HepG2 (cell line): ENCODE results near the gene THRA. TPM values are rescaled to one million over a fixed set of nuclear protein-coding genes. Genes with fewer than 3 reads are reported as not detected.

ENCODE experiments used
- CAMTA2 ChIP-seq: sonication (generic); formaldehyde crosslinking; IDR thresholded peaks from 2 replicates; pipeline ENCODE4 v1.4.0; 2020; ENCODE audit warnings: mild to moderate bottlenecking, missing genetic modification reagents, borderline replicate concordance
- CCDC6 ChIP-seq: sonication (generic); formaldehyde crosslinking; IDR thresholded peaks from 2 replicates; pipeline ENCODE4 v1.8.1; 2022; ENCODE audit warnings: mild to moderate bottlenecking, missing genetic modification reagents, moderate library complexity
- DPF2 ChIP-seq: sonication (generic); formaldehyde crosslinking; IDR thresholded peaks from 2 replicates; pipeline ENCODE4 v1.4.0; 2020; ENCODE audit warnings: mild to moderate bottlenecking, low read depth, missing genetic modification reagents, borderline replicate concordance
- GABPA ChIP-seq, 2 experiments: IDR thresholded peaks; 2 replicates each; pipeline ENCODE4 v1.6.1; 2011 to 2016; ENCODE audit warnings: low read depth in 2 of 2, low read length in 1 of 2, missing biosample characterization in 1 of 2, missing genetic modification characterization in 1 of 2
- IKZF4 ChIP-seq: sonication (generic); formaldehyde crosslinking; IDR thresholded peaks from 2 replicates; pipeline ENCODE4 v1.5.1; 2020; ENCODE audit warnings: borderline replicate concordance, mild to moderate bottlenecking, low read depth, missing genetic modification reagents; ENCODE audit errors: not compliant biosample characterization
- MBNL3 ChIP-seq: fragments of 250-450 bp; sonication (Bioruptor Pico); conservative IDR thresholded peaks from 2 replicates; pipeline ENCODE4 v1.8.0; 2022; ENCODE audit warnings: mild to moderate bottlenecking, inconsistent platforms
- MED1 ChIP-seq: sonication (generic); formaldehyde crosslinking; IDR thresholded peaks from 2 replicates; pipeline ENCODE4 v1.4.0; 2020; ENCODE audit warnings: missing genetic modification reagents
- NCOA1 ChIP-seq: sonication (generic); formaldehyde crosslinking; IDR thresholded peaks from 2 replicates; pipeline ENCODE4 v1.9.0; 2021; ENCODE audit warnings: missing genetic modification reagents
- NFIC ChIP-seq: IDR thresholded peaks from 2 replicates; pipeline ENCODE4 v1.6.1; 2012; ENCODE audit warnings: mild to moderate bottlenecking, low read length, inconsistent platforms
- POGZ ChIP-seq: sonication (generic); formaldehyde crosslinking; IDR thresholded peaks from 2 replicates; pipeline ENCODE4 v1.4.0; 2020; ENCODE audit warnings: mild to moderate bottlenecking, missing genetic modification reagents
- POLR2A ChIP-seq, 2 experiments: IDR thresholded peaks; 2 replicates each; pipeline ENCODE4 v1.6.1; 2011; ENCODE audit warnings: low read depth in 2 of 2, low read length in 2 of 2, mild to moderate bottlenecking in 1 of 2, moderate library complexity in 1 of 2; ENCODE audit not compliant: insufficient read depth in 1 of 2
- RXRA ChIP-seq: sonication (generic); formaldehyde crosslinking; IDR thresholded peaks from 2 replicates; pipeline ENCODE4 v1.5.1; 2020; ENCODE audit warnings: missing genetic modification reagents
- SIN3B ChIP-seq: fragments of 150-350 bp; IDR thresholded peaks from 2 replicates; pipeline ENCODE4 v1.6.1; 2014; ENCODE audit warnings: low read length
- SIX1 ChIP-seq: sonication (generic); formaldehyde crosslinking; IDR thresholded peaks from 2 replicates; pipeline ENCODE4 v1.4.0; 2020; ENCODE audit warnings: missing genetic modification reagents, borderline replicate concordance
- SMARCC2 ChIP-seq: fragments of 450-650 bp; IDR thresholded peaks from 2 replicates; pipeline ENCODE4 v1.6.1; 2017; ENCODE audit warnings: antibody characterized with exemption, mild to moderate bottlenecking
- TEAD2 ChIP-seq: sonication (generic); formaldehyde crosslinking; IDR thresholded peaks from 2 replicates; pipeline ENCODE4 v1.9.0; 2021; ENCODE audit warnings: missing genetic modification reagents
- TSC22D2 ChIP-seq: sonication (generic); formaldehyde crosslinking; IDR thresholded peaks from 2 replicates; pipeline ENCODE4 v1.5.1; 2020; ENCODE audit warnings: missing genetic modification reagents, mild to moderate bottlenecking, borderline replicate concordance
- UBTF ChIP-seq: sonication (generic); formaldehyde crosslinking; IDR thresholded peaks from 2 replicates; pipeline ENCODE4 v1.4.0; 2020; ENCODE audit warnings: mild to moderate bottlenecking, missing genetic modification reagents
- ZMYM2 ChIP-seq: sonication (generic); formaldehyde crosslinking; IDR thresholded peaks from 2 replicates; pipeline ENCODE4 v1.8.0; 2022; ENCODE audit warnings: mild to moderate bottlenecking, missing genetic modification reagents
- ZNF550 ChIP-seq: sonication (generic); formaldehyde crosslinking; IDR thresholded peaks from 2 replicates; pipeline ENCODE4 v1.4.0; 2020; ENCODE audit warnings: mild to moderate bottlenecking, missing genetic modification reagents, borderline replicate concordance
- ZNF670 ChIP-seq: sonication (generic); formaldehyde crosslinking; IDR thresholded peaks from 2 replicates; pipeline ENCODE4 v1.8.0; 2022; ENCODE audit warnings: mild to moderate bottlenecking, missing genetic modification reagents, borderline replicate concordance
- polyA plus RNA-seq, 8 experiments: library from polyadenylated mRNA; depleted of rRNA in 3 of 8; stranded (reverse) in 7 of 8; unstranded in 1 of 8; fragments of >200 nt; fragmentation: Illumina TruSeq in 4 of 8; extraction: Trizol in 4 of 8; gene quantifications; 2 replicates each; pipeline versions ENCODE4 v1.2.1 to v1.2.3, GENCODE V29; 2011 to 2016; ENCODE audit warnings: low read depth in 4 of 8, missing spikeins in 1 of 8, mixed read lengths in 1 of 8; ENCODE audit not compliant: insufficient read depth in 1 of 8
- total RNA-seq, 5 experiments: library from RNA; depleted of rRNA; stranded (reverse); fragments of >200 nt; fragmentation: Illumina TruSeq; extraction: Trizol; gene quantifications; 2 replicates each; pipeline ENCODE4 v1.2.3, GENCODE V29; 2016; ENCODE audit warnings: low read depth in 1 of 5
- TF ChIP-seq, protein P1 (sequence below): sonication (generic); formaldehyde crosslinking; IDR thresholded peaks from 2 replicates; pipeline ENCODE4 v1.5.0; 2020; ENCODE audit warnings: mild to moderate bottlenecking, missing genetic modification reagents
- TF ChIP-seq, protein P2 (sequence below): sonication (generic); formaldehyde crosslinking; IDR thresholded peaks from 2 replicates; pipeline ENCODE4 v1.4.0; 2020; ENCODE audit warnings: missing genetic modification reagents, borderline replicate concordance

THRA gene
- total and polyA plus RNA-seq, 2 of the 13 experiments (the other 11 are each of a cell fraction or from before 2014, with no cell fraction given), result 8.0 to 9.9 TPM

- TF ChIP-seq CCDC6 (CRISPR knock-in tag) (no peak), RXRA (CRISPR knock-in tag) (peak; percentile 89), ZNF550 (no peak), NCOA1 (no peak), SMARCC2 (no peak), CAMTA2 (CRISPR knock-in tag) (no peak), GABPA (IDR thresholded peaks at IDR 0.05; ENCODE audit: low read depth, low read length) (no peak), GABPA (CRISPR knock-in tag; IDR thresholded peaks at IDR 0.05; ENCODE audit: low read depth) (0 out of 2 replicates have a peak, but pooled peaks have one; percentile 21), TSC22D2 (no peak), IKZF4 (CRISPR knock-in tag) (no peak), MBNL3 (no peak), POGZ (CRISPR knock-in tag) (no peak), ZMYM2 (CRISPR knock-in tag) (peak; percentile 79), SIX1 (CRISPR knock-in tag) (no peak), UBTF (peak; percentile 39; the same call in 1 of the 2 replicates), MED1 (CRISPR knock-in tag) (no peak), DPF2 (CRISPR knock-in tag) (no peak), NFIC (no peak), SIN3B (0 out of 2 replicates have a peak, but pooled peaks have one; percentile 23), ZNF670 (CRISPR knock-in tag) (no peak), POLR2A (IDR thresholded peaks at IDR 0.05; ENCODE audit: insufficient read depth in 1 of 2, low read depth in 2 of 2, low read length in 2 of 2) (no peak), TEAD2 (CRISPR knock-in tag) (no peak)
- TF ChIP-seq, protein P1, sequence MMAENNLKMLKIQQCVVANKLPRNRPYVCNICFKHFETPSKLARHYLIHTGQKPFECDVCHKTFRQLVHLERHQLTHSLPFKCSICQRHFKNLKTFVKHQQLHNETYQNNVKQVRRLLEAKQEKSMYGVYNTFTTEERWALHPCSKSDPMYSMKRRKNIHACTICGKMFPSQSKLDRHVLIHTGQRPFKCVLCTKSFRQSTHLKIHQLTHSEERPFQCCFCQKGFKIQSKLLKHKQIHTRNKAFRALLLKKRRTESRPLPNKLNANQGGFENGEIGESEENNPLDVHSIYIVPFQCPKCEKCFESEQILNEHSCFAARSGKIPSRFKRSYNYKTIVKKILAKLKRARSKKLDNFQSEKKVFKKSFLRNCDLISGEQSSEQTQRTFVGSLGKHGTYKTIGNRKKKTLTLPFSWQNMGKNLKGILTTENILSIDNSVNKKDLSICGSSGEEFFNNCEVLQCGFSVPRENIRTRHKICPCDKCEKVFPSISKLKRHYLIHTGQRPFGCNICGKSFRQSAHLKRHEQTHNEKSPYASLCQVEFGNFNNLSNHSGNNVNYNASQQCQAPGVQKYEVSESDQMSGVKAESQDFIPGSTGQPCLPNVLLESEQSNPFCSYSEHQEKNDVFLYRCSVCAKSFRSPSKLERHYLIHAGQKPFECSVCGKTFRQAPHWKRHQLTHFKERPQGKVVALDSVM (CRISPR knock-in tag), result no peak
- TF ChIP-seq, protein P2, sequence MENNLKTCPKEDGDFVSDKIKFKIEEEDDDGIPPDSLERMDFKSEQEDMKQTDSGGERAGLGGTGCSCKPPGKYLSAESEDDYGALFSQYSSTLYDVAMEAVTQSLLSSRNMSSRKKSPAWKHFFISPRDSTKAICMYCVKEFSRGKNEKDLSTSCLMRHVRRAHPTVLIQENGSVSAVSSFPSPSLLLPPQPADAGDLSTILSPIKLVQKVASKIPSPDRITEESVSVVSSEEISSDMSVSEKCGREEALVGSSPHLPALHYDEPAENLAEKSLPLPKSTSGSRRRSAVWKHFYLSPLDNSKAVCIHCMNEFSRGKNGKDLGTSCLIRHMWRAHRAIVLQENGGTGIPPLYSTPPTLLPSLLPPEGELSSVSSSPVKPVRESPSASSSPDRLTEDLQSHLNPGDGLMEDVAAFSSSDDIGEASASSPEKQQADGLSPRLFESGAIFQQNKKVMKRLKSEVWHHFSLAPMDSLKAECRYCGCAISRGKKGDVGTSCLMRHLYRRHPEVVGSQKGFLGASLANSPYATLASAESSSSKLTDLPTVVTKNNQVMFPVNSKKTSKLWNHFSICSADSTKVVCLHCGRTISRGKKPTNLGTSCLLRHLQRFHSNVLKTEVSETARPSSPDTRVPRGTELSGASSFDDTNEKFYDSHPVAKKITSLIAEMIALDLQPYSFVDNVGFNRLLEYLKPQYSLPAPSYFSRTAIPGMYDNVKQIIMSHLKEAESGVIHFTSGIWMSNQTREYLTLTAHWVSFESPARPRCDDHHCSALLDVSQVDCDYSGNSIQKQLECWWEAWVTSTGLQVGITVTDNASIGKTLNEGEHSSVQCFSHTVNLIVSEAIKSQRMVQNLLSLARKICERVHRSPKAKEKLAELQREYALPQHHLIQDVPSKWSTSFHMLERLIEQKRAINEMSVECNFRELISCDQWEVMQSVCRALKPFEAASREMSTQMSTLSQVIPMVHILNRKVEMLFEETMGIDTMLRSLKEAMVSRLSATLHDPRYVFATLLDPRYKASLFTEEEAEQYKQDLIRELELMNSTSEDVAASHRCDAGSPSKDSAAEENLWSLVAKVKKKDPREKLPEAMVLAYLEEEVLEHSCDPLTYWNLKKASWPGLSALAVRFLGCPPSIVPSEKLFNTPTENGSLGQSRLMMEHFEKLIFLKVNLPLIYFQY (CRISPR knock-in tag), result no peak
These were observed 12.6 kb downstream of the THRA start (continued) for GRCh38 chr17:40075201-40075941.
